CD4-positive, alpha-beta T cell treated with Interleukin-6 at 100 ng/mL for 8 hours (primary cell): ENCODE data around the gene PNRC2.
"Not testable (repeated sequence)": the region's sequence is repeated elsewhere in the genome, so short reads cannot be mapped to it uniquely, and the experiment has no call there.

Experiments used
- DNase-seq: peaks from one replicate; pipeline ENCODE4 v3.0.0-alpha.2; 2020; ENCODE audit warnings: mixed read lengths, low spot score

Gene PNRC2

DNA sequence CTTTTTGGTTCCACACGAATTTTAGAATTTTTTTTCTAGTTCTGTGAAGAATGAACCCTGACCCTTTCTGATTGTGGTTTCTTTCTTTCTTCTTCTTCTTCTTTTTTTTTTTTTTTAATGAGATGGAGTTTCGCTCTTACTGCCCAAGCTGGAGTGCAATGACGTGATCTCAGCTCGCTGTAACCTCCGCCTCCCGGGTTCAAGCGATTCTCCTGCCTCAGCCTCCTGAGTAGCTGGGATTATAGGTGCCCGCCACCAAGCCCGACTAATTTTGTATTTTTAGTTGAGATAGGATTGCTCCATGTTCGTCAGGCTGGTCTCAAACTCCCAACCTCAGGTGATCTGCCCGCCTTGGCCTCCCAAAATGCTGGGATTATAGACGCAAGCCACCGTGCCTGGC lies 32.4 kb downstream of the PNRC2 start:
- DNase-seq: not testable (repeated sequence)

DNA sequence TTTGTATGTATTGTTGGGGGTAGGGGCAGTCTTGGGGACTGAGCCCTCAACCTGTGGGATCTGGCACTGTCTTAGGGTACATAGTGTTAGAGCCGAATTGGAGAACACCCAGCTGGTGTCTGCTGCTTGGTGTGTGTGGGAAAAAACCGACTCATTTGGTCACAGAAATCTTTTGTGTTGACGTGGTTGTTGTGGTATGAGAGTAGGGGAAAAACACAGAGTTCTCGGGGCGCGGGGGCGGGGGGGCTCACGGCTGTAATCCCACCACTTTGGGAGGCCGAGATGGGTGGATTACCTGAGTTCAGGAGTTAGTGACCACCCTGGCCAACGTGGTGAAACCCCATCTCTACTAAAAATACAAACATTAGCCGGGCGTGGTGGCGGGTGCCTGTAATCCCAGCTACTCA lies 35.8 kb downstream of the PNRC2 start:
- no peak for DNase-seq

DNA sequence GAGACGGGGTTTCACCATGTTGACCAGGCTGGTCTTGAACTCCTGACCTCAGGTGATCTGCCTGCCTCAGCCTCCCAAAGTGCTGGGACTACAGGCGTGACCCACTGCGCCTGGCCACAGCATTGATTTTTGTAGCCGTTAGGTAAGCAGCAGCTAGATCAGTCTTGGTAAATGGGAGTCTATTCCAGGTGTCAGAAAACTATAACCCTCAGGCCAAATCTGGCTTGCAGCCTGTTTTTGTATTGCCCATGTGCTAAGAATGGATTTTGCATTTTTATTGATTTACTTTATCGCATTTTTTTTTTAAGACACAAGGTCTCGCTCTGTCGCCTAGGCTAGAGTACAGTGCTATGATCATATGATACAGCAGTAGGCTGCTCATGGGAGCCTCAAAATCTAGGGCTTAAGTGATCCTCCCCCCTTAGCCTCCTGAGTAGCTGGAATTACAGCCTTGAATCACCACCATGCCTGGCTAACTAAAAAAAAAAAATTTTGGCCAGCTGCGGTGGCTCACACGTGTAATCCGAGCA lies 37.1 kb downstream of the PNRC2 start:
- DNase-seq: no peak

DNA sequence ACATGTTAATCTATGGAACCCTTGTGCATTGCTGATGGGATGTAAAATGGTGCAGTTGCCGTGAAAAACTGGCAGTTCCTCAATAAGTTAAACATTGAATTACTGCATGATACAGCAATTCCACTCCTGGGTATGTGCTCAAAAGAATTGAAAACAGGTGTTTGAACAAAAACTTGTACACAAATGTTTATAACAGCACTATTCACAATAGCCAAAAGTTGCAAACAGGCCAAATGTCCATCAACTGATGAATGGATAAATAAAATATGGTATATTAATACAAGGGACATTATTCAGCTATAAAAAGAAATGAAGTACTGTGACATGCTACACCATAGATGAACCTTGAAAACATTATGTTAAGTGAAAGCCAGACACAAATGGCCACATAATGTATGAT lies 38.2 kb downstream of the PNRC2 start:
- no peak for DNase-seq

DNA sequence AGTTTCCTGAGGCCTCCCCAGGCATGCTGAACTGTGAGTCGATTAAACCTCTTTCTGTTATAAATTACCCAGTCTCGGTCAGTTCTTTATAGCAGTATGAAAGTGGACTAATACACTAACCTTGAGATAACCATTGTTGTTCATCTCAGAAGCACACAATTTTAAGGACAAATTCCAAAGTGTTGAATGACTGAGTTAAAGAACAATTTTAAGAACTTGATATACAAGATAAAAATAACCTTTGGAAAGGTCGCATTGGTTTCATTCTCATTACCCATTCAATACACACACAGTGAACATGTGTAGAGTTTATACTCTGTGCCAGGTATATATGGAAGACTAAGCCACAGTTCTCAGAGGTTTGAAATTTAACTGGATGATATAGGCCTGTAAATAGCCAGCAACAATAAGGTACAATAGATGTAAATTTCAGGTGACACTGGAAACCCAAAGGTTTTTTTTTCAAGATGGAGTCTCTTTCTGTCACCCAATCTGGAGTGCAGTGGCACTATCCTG lies 39.6 kb downstream of the PNRC2 start:
- no peak for DNase-seq

DNA sequence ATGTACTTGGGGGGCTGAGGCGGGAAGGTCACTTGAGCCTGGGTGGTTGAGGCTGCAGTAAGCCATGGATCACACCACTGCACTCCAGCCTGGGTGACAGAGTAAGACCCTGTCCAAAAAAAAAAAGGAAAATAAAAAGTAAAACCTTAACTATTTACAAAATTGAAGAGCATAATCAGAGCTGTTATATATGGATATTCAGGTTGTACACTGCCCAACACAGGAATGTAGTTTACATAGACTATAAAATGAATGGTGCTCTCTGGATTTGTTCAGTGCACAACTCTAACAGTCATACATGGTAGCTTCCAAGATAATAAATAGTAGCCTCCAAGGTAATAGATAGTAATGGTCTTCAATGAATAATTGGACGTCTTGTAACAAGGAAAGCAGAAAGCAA lies 43.1 kb downstream of the PNRC2 start:
- no peak for DNase-seq

DNA sequence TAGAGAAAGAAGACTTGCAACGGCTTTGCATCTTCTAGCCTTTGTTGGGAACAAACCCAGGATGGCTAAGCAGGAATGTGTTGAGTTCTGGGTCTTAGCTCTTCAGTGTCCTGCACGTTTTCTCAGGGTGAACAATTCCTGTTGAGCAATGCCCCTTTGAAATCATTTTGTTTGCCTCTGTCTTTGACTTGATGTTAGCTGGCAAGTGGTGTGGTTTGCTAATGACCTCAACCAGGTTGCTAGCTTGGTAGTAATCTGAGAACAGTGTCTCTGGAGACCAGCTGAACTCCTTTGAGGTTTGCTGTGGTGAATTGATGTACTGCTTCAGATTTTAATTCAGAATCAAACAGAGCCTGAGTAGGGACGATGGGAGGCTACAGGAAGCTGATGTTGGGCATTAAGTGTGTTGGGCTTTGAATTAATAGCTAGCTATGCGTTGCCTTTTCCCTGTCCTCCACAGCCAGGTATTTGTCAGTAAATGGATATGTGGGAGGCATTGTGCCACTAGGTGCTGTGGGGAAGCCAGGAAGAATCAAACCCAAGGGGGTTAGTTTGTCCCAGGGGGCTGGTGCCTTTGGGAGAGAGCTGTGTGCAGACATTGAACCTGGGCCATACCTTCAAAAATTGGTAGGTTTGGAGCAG lies 43.8 kb downstream of the PNRC2 start:
- DNase-seq: no peak

DNA sequence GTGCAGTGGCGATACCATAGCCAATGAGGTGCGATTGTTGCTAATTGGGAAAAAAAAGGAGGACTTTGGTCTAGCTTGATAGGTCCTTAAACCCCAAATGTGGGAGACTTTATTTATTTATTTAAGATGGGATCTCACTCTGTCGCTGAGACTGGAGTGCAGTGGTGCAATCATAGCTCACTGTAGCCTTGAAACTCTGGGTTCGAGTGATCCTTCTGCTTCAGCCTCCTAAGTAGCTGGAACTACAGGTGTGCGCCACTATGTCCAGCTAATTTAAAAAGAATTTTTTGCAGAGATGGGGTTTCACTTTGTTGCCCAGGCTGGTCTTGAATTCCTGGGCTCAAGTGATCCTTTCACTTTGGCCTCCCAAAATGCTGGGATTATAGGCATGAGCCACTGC lies 44.5 kb downstream of the PNRC2 start:
- no peak for DNase-seq

DNA sequence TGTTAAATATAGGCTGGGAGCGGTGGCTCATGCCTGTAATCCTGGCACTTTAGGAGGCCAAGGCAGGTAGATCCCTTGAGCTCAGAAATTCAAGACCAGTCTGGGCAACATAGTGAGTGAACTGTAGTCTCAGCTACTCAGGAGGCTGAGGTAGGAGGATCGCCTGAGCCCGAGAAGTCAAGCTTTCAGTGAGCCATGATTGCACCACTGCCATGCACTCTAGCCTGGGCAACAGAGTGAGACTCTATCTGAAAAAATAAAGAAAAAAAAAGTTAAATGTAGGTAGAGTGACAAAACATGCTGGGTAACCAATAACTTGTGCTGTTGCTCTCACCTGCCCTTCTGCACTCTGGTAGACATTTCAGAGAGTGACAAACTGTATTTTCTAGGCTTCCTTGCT lies 45.5 kb downstream of the PNRC2 start:
- no peak for DNase-seq

DNA sequence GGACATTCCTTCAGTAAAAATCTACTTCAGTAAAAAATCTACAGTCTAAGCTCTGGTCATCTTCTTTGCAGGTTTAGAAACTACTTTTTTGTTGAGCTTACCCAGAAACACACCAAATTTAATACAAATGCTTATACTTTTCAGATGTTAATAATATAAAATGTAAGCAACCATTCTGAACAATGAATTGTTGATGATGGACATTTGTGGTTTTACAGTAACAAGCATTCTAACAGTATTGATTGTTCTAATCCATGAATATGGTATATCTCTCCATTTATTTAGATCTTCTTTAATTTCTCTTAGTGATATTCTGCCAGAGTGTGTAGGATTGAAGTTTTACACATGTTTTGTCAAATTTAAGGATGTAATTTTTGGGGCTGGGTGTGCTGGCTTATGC lies 47.5 kb downstream of the PNRC2 start:
- DNase-seq: no peak

DNA sequence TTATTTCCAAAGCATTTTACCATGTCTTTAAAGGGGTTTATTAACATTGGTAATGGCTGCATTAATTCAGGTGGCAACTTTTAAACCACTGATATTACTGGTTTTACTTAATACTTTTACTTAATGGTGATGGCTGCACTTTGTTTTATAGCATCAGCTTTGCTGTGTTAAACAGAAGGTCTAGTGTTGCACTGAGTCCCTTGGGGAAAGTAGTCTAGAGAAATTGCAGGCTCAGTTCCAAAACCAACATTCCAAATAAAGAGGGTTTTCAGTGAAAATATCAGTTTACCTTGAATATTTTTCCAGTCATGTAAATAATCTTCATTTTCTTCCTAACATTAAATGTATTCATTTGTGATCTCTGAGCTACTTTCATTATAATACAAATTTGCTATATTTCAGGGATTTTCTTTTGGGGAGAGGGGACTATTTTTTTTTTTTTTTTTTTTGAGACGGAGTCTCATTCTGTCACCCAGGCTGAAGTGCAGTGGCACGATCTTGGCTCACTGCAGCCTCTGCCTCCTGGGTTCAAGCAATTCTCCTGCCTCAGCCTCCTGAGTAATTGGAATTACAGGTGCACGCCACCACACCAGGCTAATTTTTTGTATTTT lies 49.1 kb downstream of the PNRC2 start:
- not testable (repeated sequence) for DNase-seq

DNA sequence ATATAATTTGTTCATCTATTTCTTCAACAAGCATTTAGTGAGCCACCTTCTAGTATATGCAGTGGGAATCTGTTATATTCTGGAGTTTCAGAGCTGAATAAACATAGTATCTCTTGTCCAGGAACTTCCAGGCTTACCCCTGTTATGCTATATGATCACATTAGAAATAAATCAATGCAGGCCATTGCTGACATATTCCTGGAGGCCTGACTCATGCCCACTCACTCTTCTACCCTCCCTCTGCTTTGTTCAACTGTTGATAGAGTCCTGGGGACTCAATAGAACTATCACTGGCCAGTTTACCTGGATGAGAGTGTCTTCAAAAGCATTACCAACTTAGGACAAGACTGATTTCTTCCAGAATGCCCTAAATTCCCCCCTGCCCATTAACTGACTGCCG lies 49.8 kb downstream of the PNRC2 start:
- no peak for DNase-seq

DNA sequence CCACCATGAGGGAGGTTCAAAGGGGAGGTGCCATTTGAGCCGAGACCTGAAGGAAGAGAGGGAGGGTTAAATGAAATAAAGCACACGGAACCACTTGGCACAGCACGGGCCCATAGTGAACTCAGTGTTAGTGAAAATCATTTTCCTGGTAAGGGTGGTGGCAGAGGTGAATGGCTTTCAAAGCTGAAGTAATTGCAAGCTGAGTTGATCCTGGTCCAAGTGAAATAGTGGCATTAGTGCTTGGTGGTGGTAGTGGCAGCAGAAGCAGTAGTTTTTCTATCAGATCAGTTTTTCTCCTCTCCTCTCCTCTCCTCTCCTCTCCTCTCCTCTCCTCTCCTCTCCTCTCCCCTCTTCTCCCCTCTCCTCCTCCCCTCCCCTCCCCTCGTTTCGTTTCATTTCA lies 51.0 kb downstream of the PNRC2 start:
- DNase-seq: no peak

DNA sequence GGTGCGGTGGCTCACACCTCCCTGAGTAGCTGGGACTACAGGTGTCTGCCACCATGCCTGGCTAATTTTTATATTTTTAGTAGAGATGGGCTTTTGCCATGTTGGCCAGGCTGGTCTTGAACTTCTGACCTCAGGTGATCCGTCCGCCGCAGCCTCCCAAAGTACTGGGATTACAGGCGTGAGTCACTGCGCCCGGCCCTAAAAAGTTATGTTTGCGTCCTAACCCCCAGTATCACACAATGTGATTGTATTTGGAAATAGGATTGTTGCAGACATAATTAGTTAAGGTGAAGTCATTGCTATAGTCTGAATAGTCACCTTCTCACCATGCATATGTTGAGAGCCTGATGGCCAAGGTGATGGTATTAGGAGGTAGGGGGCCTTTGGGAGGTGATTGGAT lies 53.2 kb downstream of the PNRC2 start:
- DNase-seq: not testable (repeated sequence)
